Stimulated activated CD8-positive, alpha-beta memory T cell treated with anti-CD3 and anti-CD28 coated beads, Interleukin-12 subunit alpha, Interleukin-12 subunit beta, amount 100 ng/mL, for 24 hours (primary cell): ENCODE results near the gene CCDC68.
"Not testable (repeated sequence)": the region's sequence is repeated elsewhere in the genome, so short reads cannot be mapped to it uniquely, and the experiment has no call there.

Source experiments
- DNase-seq: peaks from one replicate; pipeline ENCODE4 v3.0.0-alpha.2; 2020; ENCODE audit errors: extremely low read depth

Gene CCDC68, protein sequence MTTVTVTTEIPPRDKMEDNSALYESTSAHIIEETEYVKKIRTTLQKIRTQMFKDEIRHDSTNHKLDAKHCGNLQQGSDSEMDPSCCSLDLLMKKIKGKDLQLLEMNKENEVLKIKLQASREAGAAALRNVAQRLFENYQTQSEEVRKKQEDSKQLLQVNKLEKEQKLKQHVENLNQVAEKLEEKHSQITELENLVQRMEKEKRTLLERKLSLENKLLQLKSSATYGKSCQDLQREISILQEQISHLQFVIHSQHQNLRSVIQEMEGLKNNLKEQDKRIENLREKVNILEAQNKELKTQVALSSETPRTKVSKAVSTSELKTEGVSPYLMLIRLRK

DNA sequence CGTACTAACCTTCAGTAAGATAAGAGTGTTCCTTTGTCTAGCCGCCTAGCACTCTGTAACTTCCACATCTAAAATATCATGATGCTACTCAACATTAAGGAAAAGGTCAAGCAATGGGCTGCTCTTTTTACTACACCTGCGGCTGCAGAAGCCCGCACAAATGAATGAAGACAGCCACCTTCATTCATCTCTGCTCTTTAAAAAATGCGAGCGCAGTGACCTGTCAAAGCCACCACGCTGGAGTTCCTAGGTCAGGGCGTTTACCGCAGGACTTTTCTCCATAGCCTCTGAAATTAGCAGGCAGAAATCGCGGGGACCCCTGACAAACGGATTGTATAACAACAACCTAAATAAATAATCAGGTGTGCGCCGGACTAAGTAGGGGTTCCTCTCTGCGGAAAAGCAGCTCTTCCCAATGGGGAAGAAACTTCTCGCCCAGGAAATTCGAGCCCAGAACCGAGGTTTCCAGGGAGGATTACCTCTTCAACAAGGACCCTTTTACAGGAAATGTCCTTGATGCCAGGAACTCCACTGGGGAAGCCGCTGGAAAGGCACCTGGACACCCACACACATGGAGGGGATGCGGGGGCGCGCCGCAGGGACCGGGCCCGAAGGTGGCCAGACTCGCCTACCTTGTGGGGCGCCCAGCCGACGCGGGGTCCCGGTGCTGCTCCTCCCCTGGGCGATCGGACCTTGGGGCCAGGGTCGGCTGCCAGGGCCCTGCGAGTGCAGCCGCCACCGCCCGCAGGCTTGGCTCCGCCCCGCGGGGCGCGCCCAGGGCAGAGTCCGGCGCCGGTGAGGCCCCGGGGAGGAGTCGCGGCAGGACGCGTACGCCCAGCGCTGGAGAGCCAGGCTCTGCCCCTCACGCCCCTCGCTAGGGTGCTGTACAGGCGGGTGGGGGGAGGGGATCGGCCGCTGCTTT lies at the start of gene CCDC68:
TSS of gene CCDC68 (minus strand) at position 758 of the 922 bp plus-strand sequence. CDS start 16,670 bp downstream, outside the sequence.
- DNase-seq = no peak

DNA sequence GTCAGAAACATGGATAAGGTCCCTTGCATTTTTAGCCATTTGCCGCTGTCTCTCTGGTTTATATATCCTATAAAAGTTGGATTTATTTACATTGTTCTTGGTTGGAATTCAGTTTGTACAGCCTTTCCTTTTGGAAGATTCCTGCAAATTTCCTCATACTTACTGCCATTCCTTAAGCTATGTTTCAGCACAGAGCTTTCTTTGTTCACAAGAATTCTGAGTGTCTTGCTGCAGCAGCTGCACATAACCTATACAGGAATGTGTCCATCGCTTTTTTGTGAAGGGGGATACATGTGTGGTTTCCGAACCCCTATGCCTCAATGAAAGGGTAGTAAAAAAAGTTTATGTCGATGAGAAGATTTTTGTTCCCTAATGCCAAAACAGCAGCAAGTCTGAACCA lies 48.3 kb upstream of the CCDC68 start:
- no peak for DNase-seq

DNA sequence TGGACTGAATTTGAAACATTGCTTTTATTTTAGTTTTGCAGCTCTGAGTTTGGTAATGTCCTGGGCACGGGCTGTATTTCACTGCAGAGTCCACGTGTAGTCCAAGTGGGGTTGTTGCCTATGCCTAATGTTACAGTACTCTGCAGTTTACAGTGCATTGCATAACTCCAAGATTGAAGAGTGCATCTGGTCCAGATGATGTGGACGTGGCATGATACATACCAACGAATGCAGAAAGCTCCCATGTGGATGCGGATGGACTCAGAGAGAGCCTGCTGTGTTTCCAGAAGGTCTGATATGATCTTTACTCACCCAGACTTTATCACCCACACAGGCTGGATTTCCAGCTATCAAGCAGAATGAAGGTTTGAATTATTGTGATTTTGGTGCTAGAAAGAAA lies 44.4 kb upstream of the CCDC68 start:
- no peak for DNase-seq

DNA sequence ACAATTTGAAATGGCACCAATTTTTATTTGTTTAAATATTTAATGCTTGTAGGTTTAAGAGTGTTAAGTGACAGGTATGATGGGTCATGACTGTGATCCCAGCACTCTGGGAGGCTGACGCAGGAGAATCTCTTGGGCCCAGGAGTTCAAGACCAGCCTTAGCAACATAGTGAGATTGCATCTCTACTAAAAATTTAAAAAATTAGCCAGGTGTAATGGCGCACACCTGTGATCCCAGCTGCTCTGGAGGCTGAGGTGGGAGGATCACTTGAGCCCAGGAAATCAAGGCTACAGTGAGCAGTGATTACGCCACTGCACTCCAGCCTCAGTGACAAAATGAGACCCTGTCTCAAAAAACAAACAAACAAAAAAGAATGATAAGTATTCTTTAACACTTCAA lies 43.0 kb upstream of the CCDC68 start:
- DNase-seq = no peak

DNA sequence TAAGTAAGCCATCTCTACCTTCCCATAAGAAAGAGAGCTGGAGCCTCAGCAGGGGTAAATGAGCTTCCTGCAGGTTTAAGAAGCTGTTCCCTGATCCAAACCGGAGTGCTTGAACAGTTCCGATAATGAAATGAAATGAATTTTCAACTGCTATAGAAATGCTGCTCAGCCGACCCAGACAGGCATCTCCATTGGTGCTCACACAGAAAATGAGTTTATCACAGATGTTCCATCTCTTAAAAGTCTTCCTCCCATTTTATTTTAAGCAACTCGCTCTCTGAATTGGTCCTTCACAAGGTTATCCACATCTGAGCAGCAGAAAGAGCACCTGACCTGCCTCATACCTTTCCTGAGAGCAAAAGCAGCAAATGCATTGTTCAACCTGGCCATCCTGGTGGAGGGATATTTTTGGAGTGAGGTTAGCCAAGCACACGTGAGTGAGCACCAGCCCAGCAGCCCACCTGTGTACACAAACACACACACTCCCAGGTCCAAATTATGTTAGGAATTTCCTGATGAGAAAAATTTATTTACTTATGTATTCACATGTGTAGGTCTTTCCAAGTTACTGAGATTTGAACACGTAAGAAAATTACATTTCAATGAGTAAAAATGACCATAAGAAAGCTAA lies 42.2 kb upstream of the CCDC68 start:
- no peak for DNase-seq

DNA sequence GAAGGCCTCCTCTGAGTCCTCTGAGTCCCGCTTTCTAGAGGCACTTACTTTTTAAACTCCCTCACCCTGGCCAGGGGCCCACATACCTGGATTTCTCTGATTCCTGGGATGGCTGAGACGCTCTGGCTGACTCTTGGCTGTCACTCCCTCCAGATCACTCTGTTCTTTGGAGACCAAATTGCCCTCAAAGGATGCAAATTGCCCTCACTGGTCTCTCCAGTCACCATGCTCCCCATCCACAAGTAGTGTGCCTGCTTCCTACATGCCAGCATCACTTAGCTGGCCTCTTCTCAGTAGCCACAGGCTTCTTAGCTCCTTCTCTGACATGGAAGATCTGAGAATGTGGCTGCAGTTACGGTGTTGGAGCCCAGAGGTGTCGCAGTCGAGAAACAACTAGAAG lies 41.3 kb upstream of the CCDC68 start:
- DNase-seq = no peak

DNA sequence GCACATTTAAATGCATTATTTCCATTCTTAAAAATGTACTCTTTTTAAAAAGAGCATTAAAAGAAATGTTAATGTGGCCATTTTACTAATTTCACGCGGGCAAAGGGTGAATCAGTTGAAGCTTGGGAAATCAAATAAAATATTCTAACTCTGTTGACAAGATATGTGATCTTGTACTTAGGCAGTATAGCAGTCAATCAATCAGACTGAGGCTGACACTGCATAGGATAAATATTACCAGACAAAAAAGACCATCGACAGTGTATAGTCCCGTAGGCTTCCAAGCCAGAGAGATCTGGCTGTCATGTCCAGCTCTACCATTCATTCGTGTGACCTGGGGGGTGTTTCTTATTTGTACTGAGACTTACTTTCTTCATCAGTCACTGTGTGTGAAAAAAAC lies 39.8 kb upstream of the CCDC68 start:
- DNase-seq = no peak

DNA sequence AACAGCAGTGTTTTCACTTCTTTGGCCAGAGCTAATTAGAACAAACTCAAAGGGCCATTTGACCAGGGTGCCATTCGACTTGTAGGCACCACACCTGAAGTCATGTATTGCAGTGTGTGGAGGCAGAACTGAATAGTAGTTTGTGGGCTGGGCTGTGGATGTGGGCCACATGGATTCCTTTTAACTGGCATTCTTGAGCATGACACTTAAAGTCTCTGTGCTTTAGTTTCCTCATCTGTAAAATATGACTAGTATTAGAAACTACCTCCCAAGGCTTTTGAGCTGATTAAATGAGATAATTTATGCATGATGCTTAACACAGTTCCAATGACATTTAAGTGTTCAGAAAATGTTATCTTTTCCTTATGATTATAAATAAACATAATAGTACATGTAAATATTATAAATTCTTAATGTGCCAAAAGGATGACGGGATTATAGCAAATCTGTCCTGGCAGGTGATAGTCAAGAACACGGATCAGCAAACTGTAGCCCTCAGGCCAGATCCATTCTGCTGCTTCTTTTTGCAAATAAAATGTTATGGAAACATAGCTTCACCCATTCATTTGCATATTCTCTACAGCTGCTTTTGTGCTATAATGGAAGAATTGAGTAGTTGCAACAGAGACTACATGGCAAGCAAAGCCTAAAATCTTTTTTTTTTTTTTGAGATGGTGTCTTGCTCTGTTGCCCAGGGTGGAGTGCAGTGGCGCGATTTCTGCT lies 36.3 kb upstream of the CCDC68 start:
- DNase-seq = no peak

DNA sequence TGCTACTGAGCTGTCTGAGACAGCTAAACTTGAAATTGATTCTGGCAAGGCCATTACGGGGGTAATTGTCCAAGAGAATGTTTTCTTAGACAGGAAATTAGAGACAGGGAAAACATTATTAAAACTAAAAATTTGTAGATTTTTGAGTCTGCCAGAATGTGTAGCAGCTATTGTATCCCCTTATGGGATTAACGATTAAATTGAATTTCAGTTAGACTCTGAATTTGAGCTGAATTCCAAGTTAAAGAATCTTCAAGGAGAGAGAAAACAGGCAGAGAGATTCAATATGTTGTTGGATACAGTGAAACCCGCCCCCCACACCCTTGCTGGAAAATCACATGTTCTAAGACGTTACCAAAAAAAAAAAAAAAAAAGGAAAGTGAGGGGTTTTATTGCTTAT lies 32.7 kb upstream of the CCDC68 start:
- DNase-seq = no peak

DNA sequence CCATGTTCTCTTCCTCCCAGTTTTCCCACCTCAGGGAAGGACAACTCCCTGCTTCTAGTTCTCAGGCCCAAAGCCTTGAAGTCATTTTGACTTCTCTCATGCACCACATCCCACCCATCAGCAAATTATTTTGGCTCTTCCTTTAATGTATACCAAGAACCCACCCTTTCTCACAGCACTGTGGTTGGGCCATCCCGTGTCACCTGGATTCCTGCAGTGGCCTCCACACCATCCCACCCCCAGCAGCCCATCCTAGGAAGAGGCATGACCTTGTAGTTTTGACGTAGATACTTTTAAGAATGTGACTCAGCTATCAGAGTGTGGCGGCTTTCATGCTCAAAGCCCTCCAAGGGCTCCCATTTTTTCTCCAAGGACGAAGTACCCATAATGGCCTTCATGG lies 25.6 kb upstream of the CCDC68 start:
- no peak for DNase-seq

DNA sequence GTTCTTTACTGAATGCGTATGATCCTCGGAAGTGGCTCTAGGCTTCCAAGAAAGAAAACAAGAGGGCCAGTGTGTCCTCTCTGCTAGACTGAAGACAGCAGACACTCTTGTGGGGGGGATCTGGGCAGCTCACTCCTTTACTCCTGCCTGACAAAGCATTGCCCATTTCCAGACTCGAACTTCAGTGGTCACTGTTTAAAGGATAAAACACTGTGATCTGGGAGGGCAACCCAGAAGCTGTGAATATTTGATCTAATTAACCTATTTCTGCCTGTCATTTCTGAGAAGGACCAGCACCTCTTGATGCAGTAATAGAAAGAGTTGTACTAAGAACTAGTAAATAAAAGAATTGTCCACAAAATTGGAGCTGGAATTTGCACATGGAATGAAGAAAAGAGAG lies 24.5 kb upstream of the CCDC68 start:
- no peak for DNase-seq

DNA sequence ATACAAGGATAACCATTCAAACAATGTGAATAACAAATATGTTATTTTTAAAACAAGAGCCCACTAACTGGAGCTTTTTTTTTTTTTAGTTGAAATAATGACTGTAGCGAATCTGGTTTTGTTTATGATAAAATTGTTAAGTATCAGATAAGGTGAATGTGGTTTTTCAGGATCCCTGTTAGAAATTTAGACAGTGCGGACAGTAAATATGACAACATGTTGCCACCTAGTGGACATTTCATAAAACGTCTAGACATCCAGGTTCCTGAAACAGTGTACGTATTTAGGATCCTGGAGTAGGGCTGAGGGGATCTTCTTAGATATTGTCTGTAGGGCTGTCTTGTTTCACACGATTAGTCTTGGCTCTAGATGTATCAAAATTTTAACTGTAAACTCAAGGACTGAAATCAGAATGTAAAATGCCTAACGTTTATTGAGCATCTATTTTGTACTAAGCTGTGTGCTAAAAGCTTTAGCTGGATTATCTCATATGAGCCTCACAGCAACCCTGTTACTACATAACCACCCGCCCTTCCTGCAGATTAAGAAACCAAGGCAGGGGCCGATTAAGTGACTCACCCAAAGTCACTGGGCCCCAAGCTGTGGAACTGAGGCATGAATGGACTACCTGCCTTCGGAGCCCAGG lies 23.9 kb upstream of the CCDC68 start:
- no peak for DNase-seq

DNA sequence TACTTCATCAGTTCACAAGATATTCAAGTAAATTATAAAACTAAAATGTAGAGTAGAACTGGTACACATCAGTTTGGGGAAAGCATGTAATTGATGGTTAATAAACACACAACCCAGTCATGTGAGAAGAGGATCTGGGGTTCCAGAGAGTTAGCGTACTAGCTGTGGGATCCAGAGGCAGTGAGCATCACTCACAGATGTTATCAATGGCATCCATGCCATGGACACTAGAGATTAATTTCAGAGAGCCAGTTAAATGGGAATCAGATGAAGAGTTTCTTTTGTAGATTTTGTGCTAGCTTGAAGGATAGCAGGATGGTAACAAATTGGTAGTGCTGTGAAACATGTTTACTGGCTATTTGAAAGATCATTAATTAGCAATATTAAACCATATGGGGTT lies 21.8 kb upstream of the CCDC68 start:
- no peak for DNase-seq

DNA sequence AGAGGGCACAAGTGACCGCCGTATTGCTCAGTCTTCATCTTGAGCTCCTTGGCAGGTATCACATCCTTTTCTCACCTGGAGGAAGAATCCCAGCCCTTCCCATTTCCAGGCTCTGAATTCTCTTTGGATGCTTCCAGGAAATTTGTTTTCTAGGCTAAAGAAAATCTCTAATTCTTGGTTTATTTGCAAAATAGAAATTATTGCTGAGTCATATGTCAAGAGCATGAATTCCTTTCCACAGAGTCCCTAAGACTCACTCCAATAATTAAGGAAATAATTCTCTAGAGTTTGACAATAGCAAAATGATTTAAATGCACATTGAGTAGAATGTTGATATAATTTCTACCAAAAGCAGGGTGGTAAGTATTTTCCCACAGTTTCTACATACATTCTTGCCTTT lies 16.3 kb upstream of the CCDC68 start:
- DNase-seq = no peak

DNA sequence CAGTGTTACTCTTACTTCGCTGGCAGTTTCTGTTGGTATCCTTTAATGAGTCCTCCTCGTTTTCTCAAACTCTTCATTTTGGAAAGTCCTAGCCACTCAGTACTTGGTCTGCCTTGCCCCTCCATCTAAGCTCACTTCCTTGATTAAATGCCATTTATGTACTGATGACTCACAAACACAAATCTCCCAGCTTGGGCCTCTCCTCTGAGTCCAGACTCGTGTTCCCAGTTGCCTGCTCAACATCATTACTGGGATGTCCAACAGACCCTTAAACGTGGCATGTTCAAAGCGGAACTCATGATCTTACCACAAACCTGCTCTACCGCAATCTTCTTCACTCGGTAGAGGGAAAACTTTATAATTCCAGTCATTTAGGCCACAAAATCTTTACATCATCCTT lies 13.8 kb upstream of the CCDC68 start:
- no peak for DNase-seq

DNA sequence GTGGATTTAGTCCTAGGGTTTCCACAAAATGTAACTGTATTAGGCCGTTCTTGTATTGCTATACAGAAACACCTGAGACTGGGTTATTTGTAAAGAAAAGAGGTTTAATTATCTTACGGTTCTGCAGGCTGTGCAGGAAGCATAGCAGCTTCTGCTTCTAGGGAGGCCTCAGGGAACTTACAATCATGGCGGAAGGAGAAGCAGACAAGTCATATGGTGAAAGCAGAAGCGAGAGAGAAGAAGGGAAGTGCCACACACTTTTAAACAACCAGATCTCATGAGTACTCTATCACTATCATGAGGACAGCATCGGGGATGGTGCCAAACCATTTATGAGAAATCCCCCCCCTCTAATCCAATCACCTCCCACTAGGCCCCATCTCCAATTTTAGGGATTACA lies 9.5 kb upstream of the CCDC68 start:
- DNase-seq = no peak

DNA sequence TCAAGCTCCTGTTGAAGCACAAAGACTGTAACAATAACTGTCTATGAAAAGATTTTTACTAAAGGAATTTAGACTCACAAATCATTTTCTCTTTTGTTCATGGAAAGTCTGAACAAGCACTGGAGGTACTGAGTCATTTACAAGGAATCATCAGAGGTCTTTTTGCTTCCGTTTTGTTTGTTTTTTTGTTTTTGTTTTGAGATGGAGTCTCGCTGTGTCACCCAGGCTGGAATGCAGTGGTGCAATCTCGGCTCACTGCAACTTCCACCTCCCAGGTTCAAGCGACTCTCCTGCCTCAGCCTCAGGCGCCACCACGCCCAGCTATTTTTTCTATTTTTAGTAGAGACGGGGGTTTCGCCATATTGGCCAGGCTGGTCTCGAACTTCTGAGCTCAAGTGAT lies 9.0 kb upstream of the CCDC68 start:
- DNase-seq = not testable (repeated sequence)

DNA sequence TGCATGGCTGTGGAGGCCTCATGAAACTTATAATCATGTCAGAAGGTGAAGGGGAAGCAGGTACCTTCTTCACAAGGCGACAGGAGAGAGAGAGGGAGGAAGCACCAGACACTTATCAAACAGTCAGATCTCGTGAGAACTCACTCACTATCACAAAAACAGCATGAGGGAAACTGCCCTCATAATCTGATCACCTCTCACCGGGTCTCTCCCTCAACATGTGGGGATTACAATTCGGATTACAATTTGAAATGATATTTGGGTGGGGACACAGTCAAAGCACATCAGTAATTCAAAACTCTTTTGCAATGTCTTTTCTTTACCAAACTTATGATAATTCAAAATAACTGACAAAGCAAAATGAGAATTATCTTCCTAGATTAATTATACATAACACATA lies 8.5 kb upstream of the CCDC68 start:
- no peak for DNase-seq

DNA sequence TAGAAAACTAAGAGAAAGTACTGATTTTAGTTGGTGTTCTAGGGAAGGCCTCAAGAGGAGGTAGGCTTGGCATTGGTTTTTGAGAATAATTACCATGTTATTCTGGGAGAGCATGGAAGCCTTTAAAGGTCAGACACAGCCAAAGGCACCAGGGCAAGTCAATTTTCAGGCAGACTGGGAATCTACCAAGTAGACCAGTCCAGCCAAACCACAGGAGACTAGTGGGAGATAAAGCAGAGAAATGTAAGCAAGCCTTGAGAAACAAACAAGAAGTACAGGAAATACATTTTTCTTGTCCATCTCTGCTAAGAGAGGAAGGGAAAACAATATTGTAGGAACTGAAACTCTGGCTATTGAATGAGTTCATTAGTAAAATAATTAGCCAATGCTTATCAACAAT lies 5.5 kb upstream of the CCDC68 start:
- DNase-seq = no peak

DNA sequence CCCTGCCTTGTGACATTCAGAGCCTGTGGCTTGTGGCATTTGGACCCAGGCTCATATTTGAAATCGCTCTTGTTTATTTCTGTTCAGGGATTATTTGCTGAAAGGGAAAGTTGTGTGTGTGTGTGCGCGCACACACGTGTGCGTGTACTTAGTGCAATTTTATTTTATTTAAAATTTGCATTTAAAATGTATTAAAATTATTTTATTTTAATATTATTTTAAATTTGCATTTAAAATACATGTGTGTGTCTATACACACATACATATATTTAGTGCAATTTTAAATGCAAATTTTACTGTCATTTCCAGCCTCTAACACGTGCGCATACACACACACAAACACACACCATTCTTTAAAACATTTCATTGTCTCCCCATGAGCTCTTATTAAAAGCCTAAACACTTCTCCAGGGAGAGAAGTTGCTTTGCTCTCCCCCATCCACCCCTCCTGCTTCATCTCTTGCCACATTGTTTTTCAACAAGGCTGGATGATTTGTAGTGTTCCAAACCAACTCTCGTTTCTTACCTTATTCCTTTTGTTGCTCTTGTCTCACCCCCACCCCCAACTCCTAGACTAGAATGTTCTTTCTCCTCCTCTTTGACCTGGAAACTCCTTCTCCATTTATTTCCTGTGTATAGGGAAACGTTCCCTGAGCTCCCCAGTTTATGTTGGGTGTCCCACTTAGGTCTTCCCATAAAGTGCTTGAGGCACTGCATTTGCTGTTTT lies 3.8 kb upstream of the CCDC68 start:
- no peak for DNase-seq

DNA sequence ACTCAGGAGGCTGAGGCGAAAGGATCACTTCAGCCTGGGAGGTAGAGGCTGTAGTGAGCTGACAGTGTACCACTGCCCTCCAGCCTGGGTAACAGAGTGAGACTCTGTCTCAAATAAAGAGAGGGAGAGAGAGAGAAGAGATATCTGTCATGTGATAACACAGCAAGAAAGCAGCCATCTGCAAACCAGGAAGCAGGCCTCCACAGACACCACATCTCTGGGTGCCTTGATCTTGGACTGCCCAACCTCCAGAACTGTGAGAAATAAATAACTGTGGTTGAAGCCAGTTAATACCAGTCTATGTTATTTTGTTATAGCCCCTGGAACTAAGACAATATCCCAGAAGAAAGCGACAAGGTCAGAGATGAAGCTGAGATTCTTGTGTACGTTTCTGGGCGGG lies 2.6 kb upstream of the CCDC68 start:
- no peak for DNase-seq
